GM18867 (cell line): ENCODE measurements around the gene DNAJB14.

Source experiments
- ATAC-seq: cut with Tn5 transposase; IDR thresholded peaks from one replicate; pipeline ENCODE4 v1.9.1; 2021; ENCODE audit warnings: mild to moderate bottlenecking, moderate library complexity; ENCODE audit not compliant: unreplicated experiment

The DNAJB14 gene

GRCh38 chr4:99872570-99872969 lies 73.8 kb downstream of the DNAJB14 start:
- no peak for ATAC-seq

GRCh38 chr4:99868126-99868596 lies 78.3 kb downstream of the DNAJB14 start:
- no peak for ATAC-seq

- ATAC-seq = no peak
Measured at GRCh38 chr4:99863804-99864203, 82.6 kb downstream of the DNAJB14 start.

GRCh38 chr4:99861120-99861905 lies 85.1 kb downstream of the DNAJB14 start:
- peak; percentile 67 for ATAC-seq

- no peak for ATAC-seq
Measured at GRCh38 chr4:99860521-99860920, 85.9 kb downstream of the DNAJB14 start.

GRCh38 chr4:99859618-99860017 lies 86.8 kb downstream of the DNAJB14 start:
- peak; percentile 54 for ATAC-seq

GRCh38 chr4:99857307-99857706 lies 89.1 kb downstream of the DNAJB14 start:
- no peak for ATAC-seq

- no peak for ATAC-seq
Measured at GRCh38 chr4:99856166-99856565, 90.3 kb downstream of the DNAJB14 start.

- ATAC-seq = peak; percentile 52
Measured at GRCh38 chr4:99855678-99856077, 90.7 kb downstream of the DNAJB14 start.

- ATAC-seq = no peak
Measured at GRCh38 chr4:99853999-99854398, 92.4 kb downstream of the DNAJB14 start.

GRCh38 chr4:99853190-99853589 lies 93.2 kb downstream of the DNAJB14 start:
- no peak for ATAC-seq

- no peak for ATAC-seq
Measured at GRCh38 chr4:99852199-99852749, 94.1 kb downstream of the DNAJB14 start.

- peak; percentile 45 for ATAC-seq
Measured at GRCh38 chr4:99848591-99849001, 97.8 kb downstream of the DNAJB14 start.

GRCh38 chr4:99847362-99847976 lies 98.9 kb downstream of the DNAJB14 start:
- peak; percentile 66 for ATAC-seq

GRCh38 chr4:99846891-99847290 lies 99.5 kb downstream of the DNAJB14 start:
- ATAC-seq = no peak
